Thyroid gland (tissue), 4 donors: ENCODE data around the gene GNAI1.

Experiments used
- CTCF ChIP-seq, 6 experiments: fragments of 200-600 bp in 3 of 6; fragments of 450-650 bp in 3 of 6; sonication (generic) in 3 of 6; IDR thresholded peaks; one replicate each; pipeline ENCODE4 v1.5.1; 2016 to 2019; ENCODE audit warnings: antibody characterized with exemption in 6 of 6, mild to moderate bottlenecking in 2 of 6, inconsistent platforms in 1 of 6, moderate library complexity in 1 of 6
- POLR2A ChIP-seq, 2 donors: fragments of 450-650 bp; IDR thresholded peaks; one replicate each; pipeline ENCODE4 v1.6.1; 2017; ENCODE audit warnings: antibody characterized with exemption in 2 of 2, mild to moderate bottlenecking in 2 of 2, moderate library complexity in 1 of 2

- TF ChIP-seq POLR2A (IDR thresholded peaks at IDR 0.05) = no peak
- TF ChIP-seq CTCF (IDR thresholded peaks at IDR 0.05) = no peak
Observed at GRCh38 chr7:80241671-80242070, 107.0 kb downstream of the GNAI1 start.
